Superior temporal gyrus (tissue), 1 donor: Measurements from ENCODE around the gene NSUN5.
"Not testable (repeated sequence)": the region's sequence is repeated elsewhere in the genome, so short reads cannot be mapped to it uniquely, and the experiment has no call there.

Experiments used
- DNase-seq: peaks from one replicate; pipeline ENCODE4 v3.0.0-alpha.2; 2016; ENCODE audit errors: extremely low spot score

Gene NSUN5

DNA sequence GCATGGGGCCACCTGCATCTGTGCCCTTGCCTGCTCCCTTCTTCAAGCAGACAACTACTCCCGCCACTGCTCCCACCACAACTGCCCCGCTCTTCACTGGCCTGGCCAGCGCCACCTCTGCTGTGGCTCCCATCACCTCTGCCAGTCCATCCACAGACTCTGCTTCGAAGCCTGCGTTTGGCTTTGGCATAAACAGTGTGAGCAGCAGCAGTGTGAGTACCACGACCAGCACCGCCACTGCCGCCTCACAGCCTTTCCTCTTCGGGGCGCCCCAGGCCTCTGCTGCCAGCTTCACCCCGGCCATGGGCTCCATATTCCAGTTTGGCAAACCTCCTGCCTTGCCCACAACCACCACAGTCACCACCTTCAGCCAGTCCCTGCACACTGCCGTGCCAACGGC, 11.4 kb downstream of the NSUN5 start:
- DNase-seq, result not testable (repeated sequence)

DNA sequence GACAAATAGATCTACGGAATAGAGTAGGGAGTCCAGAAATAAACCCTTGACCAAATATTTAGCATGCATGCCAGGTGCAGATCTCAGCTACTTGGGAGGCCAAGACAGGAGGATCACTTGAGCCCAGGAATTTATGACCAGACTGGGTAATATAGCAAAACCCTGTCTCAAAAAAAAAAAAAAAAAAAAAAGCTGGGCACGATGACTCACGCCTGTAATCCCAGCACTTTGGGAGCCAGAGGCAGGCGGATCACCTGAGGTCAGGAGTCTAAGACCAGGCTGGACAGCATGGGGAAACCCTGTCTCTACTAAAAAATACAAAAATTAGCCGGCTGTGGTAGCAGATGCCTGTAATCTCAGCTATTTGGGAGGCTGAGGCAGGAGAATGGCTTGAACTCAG, 31.4 kb downstream of the NSUN5 start:
- DNase-seq, result not testable (repeated sequence)

DNA sequence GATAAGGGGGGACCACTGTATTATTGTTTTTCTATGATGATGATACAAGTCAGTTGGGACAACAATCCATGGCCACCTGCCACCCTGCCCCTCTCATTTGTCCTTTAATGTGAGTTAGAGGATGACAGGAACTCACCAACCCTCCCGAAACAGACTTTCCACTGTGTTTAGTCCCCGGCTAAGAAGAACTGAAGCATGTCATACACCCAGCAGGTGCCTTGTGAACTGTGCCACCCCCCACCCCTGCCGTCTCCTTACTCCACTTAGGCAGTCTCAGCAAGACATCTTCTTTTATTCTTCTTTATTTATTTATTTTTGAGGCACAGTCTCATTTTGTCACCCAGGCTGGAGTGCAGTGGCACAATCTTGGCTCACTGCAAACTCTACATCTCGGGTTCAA, 40.8 kb downstream of the NSUN5 start:
- DNase-seq, result not testable (repeated sequence)

DNA sequence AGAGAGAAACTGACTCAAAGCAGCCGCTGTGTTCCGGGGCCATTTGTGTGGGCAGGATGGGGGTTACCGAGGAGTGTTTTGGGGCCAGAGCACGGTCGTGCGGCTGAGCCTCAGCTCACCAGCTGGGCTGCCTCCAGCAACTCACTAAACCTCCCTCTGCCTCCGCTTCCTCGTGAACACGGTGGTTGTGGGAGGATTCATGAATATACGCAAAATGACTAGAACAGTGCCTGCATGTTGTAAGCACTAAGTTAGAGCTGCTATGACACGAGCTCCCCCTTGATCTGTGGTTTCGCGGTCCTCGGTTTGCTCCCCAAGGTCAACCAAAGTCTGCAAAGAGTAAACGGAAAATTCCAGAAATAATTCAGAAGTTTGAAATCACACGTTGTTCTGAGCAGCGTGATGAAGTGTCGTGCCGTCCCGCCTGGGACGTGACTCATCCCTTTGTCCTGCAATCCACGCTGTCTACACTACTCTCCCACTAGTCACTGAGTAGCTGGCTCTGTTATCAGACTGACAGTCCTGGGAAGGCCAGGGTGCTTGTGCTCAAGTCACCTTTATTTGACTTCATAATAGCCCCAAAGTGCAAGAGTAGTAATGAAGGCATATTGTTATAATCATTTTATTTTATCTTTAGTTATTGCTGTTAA, 41.8 kb downstream of the NSUN5 start:
- not testable (repeated sequence) for DNase-seq

DNA sequence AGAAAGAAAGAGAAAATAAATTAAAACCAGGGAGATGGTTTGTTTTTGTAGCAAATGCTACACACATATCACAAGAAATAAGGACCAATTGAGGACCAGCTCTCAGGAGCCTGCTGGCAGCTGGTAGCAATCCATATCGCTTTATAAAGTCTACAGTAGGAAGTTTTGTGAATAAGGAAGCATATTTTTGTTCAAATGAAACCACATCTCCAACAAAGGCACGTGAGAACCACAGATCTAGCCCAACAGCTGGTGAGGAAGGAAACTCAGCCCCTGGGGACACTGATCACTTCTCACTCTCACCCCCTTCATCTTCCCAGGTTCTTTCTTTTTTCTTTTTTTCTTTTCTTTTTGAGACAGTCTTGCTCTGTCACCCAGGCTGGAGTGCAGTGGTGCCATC, 46.2 kb downstream of the NSUN5 start:
- DNase-seq, result not testable (repeated sequence)
